ENCODE results near the gene IFT20. TPM values are rescaled to one million over a fixed set of nuclear protein-coding genes. Genes with fewer than 3 reads are reported as not detected.
A peak's percentile ranks its signal among the peaks of the same experiment; 100 is the strongest.
"Not testable (repeated sequence)": the region's sequence is repeated elsewhere in the genome, so short reads cannot be mapped to it uniquely, and the experiment has no call there.

The IFT20 gene
- total and polyA plus RNA-seq, 5 experiments from 2014 or later = 32.0 to 56.6 (median 44.1) TPM

- DNase-seq (no peak), ATAC-seq (no peak)
- H3K27ac Mint-ChIP-seq = peak overlapping the region in 2 of 10 donors; percentile 41 to 80
- no peaks in the 10 kb centered on the region for H3K27me3 Mint-ChIP-seq
- peaks cover 5 to 29% (median 12%) of the 10 kb centered on the region in 4 donors for H3K4me1 Mint-ChIP-seq
- POLR2A ChIA-PET = no interaction called here
- no peaks in the 10 kb centered on the region for H3K9me3 Mint-ChIP-seq
- H3K4me3 Mint-ChIP-seq = no peak overlapping the region
- H3K36me3 Mint-ChIP-seq = peaks cover 0 to 51% (median 3%) of the 10 kb centered on the region in 3 donors
Measured at GRCh38 chr17:28342313-28342712, 7.0 kb upstream of the IFT20 start.

- Mint-ChIP-seq H3K27me3 (no peaks in the 10 kb centered on the region), H3K9me3 (no peaks in the 10 kb centered on the region), H3K4me1 (peaks cover 11 to 37% (median 19%) of the 10 kb centered on the region in 4 donors), H3K4me3 (no peak overlapping the region), H3K27ac (peak overlapping the region in 1 of 10 donors; percentile 35), H3K36me3 (peaks cover 0 to 44% (median 3%) of the 10 kb centered on the region in 3 donors)
- no peak for DNase-seq
- ATAC-seq = no peak
- POLR2A ChIA-PET = no interaction called here
Measured at GRCh38 chr17:28341516-28341915, 6.2 kb upstream of the IFT20 start.

- peaks cover 16 to 45% (median 30%) of the 10 kb centered on the region in 4 donors for H3K4me1 Mint-ChIP-seq
- no peaks in the 10 kb centered on the region for H3K27me3 Mint-ChIP-seq
- H3K36me3 Mint-ChIP-seq = peaks cover 0 to 36% (median 3%) of the 10 kb centered on the region in 3 donors
- DNase-seq = no peak
- no peak for ATAC-seq
- no peak overlapping the region for H3K4me3 Mint-ChIP-seq
- POLR2A ChIA-PET = interaction anchor here (0.7 kb wide), 1 partner anchor 18 kb away, joined by 4 read pairs; no protein-coding TSS in a partner anchor
- no peaks in the 10 kb centered on the region for H3K9me3 Mint-ChIP-seq
- H3K27ac Mint-ChIP-seq = peak overlapping the region in 1 of 10 donors; percentile 8
Measured at GRCh38 chr17:28340374-28340773, 5.1 kb upstream of the IFT20 start.

- Mint-ChIP-seq H3K4me1 (peaks cover 20 to 53% (median 40%) of the 10 kb centered on the region in 4 donors), H3K4me3 (no peak overlapping the region), H3K27me3 (no peaks in the 10 kb centered on the region), H3K9me3 (no peaks in the 10 kb centered on the region), H3K27ac (peak overlapping the region in 1 of 10 donors; percentile 27), H3K36me3 (peaks cover 0 to 30% (median 3%) of the 10 kb centered on the region in 3 donors)
- no peak for DNase-seq
- POLR2A ChIA-PET = interaction anchor here (0.6 kb wide), 2 partner anchors 45 to 837 kb away, joined by 4 read pairs; no protein-coding TSS in a partner anchor
- no peak for ATAC-seq
Measured at GRCh38 chr17:28339431-28339830, 4.2 kb upstream of the IFT20 start.

- not testable (repeated sequence) for H3K27me3 Mint-ChIP-seq, ATAC-seq, H3K9me3 Mint-ChIP-seq, DNase-seq
- peak overlapping the region in 2 of 10 donors; percentile 29 to 30 for H3K4me3 Mint-ChIP-seq
- POLR2A ChIA-PET = interaction anchor here (0.6 to 1.5 kb wide), 3 partner anchors 18 to 837 kb away, joined by 4 to 5 read pairs (median 4); partner anchors contain the start of gene POLDIP2
- H3K4me1 Mint-ChIP-seq = peaks cover 27 to 54% (median 45%) of the 10 kb centered on the region in 4 donors
- peak overlapping the region in 1 of 10 donors; percentile 25 for H3K27ac Mint-ChIP-seq
- H3K36me3 Mint-ChIP-seq = peaks cover 0 to 27% (median 3%) of the 10 kb centered on the region in 3 donors
Measured at GRCh38 chr17:28338769-28339212, 3.5 kb upstream of the IFT20 start.

GRCh38 chr17:28338056-28338768 is 2.9 kb upstream of the IFT20 start:
- DNase-seq (no peak), ATAC-seq (no peak)
- H3K27me3 Mint-ChIP-seq = no peaks in the 10 kb centered on the region
- H3K4me3 Mint-ChIP-seq = peak overlapping the region in 4 of 10 donors; percentile 29 to 99 (median 63)
- H3K36me3 Mint-ChIP-seq = peaks cover 0 to 27% (median 3%) of the 10 kb centered on the region in 3 donors
- no peaks in the 10 kb centered on the region for H3K9me3 Mint-ChIP-seq
- peaks cover 26 to 55% (median 50%) of the 10 kb centered on the region in 4 donors for H3K4me1 Mint-ChIP-seq
- peak overlapping the region in 1 of 10 donors; percentile 25 for H3K27ac Mint-ChIP-seq
- POLR2A ChIA-PET = interaction anchor here (0.6 to 1.5 kb wide), 3 partner anchors 13 to 268 kb away, joined by 3 to 5 read pairs (median 3); partner anchors contain the start of gene POLDIP2

DNA sequence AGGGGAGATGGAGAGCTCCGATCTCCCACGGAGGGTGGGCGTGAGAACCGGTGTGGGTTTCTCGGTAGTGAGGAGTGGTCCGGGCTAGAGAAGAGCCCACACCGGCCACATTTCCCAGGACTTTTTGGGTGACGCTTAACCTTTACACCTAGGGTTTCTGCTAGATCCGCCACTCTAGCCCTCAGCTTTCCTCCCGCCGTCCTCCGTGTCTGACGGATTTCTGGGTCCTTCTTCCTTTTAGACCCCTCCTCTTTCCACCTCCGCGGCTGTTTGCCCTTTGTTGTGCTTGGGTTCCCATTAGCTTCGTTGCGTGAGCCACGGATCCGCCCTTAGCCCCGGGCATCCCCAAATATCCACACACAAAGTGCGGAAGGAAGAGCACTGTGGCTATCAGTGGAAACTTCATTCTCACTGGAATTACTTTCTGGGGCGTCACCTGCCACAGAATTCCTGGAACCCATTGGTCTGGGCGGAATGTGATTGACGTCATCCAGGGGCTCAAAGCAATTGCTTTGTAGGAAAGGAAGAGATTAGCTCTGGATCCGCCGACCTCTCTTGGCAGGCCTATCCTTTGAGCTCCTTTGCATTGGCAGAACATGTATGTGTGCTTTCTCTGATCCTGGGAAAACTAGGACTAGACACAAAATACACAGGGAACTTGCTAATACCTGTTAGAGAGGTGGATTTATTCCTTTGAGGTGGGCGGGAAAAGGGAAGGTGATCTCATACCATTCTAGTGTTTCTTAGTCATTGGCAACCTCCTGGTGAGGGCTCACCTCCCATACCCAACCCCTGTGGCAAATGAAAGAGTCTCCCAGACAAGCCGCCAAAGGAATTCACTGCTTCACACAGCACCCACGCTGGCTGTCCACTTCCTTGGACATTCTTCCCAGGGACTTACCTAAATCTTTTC is 943 bp upstream of the IFT20 start:
- peak overlapping the region; percentile 19 to 99 (median 97) for H3K27ac Mint-ChIP-seq
- POLR2A ChIA-PET = interaction anchor here (0.6 to 3.8 kb wide), 22 partner anchors 9 to 616 kb away, joined by 3 to 99 read pairs (median 4); partner anchors contain the start of genes BLTP2, LYRM9, NEK8 and PHF12
- DNase-seq (peak in 1 of 10 donors; percentile 19), ATAC-seq (no peak)
- peak overlapping the region; percentile 93 to 99 (median 98) for H3K4me3 Mint-ChIP-seq
- peaks cover 0 to 20% (median 2%) of the 10 kb centered on the region in 3 donors for H3K36me3 Mint-ChIP-seq
- H3K4me1 Mint-ChIP-seq = peaks cover 29 to 64% (median 56%) of the 10 kb centered on the region in 4 donors
- H3K27me3 Mint-ChIP-seq = no peaks in the 10 kb centered on the region
- H3K9me3 Mint-ChIP-seq = no peaks in the 10 kb centered on the region

GRCh38 chr17:28334666-28335200 is 539 bp downstream of the IFT20 start:
- H3K4me3 Mint-ChIP-seq = peak overlapping the region; percentile 93 to 99 (median 98)
- peaks cover 0 to 20% (median 2%) of the 10 kb centered on the region in 3 donors for H3K36me3 Mint-ChIP-seq
- H3K27me3 Mint-ChIP-seq = no peaks in the 10 kb centered on the region
- DNase-seq = no peak
- ATAC-seq = no peak
- peak overlapping the region; percentile 83 to 99 (median 96) for H3K27ac Mint-ChIP-seq
- POLR2A ChIA-PET = interaction anchor here (0.6 to 3.8 kb wide), 16 partner anchors 9 to 617 kb away, joined by 3 to 99 read pairs (median 6); partner anchors contain the start of genes BLTP2, LYRM9, NEK8 and PHF12
- no peaks in the 10 kb centered on the region for H3K9me3 Mint-ChIP-seq
- peaks cover 29 to 64% (median 53%) of the 10 kb centered on the region in 4 donors for H3K4me1 Mint-ChIP-seq

- Mint-ChIP-seq H3K27ac (peak overlapping the region; percentile 45 to 99 (median 96)), H3K9me3 (no peaks in the 10 kb centered on the region), H3K36me3 (peaks cover 0 to 26% (median 2%) of the 10 kb centered on the region in 3 donors), H3K4me1 (peaks cover 29 to 64% (median 52%) of the 10 kb centered on the region in 4 donors), H3K27me3 (no peaks in the 10 kb centered on the region), H3K4me3 (peak overlapping the region; percentile 93 to 99 (median 98))
- no peak for ATAC-seq
- POLR2A ChIA-PET = interaction anchor here (1.9 to 3.8 kb wide), 3 partner anchors 15 to 50 kb away, joined by 12 to 99 read pairs (median 26); partner anchors contain the start of genes POLDIP2 and TMEM97
- DNase-seq = no peak
Measured at GRCh38 chr17:28334171-28334570, 1.1 kb downstream of the IFT20 start.

DNA sequence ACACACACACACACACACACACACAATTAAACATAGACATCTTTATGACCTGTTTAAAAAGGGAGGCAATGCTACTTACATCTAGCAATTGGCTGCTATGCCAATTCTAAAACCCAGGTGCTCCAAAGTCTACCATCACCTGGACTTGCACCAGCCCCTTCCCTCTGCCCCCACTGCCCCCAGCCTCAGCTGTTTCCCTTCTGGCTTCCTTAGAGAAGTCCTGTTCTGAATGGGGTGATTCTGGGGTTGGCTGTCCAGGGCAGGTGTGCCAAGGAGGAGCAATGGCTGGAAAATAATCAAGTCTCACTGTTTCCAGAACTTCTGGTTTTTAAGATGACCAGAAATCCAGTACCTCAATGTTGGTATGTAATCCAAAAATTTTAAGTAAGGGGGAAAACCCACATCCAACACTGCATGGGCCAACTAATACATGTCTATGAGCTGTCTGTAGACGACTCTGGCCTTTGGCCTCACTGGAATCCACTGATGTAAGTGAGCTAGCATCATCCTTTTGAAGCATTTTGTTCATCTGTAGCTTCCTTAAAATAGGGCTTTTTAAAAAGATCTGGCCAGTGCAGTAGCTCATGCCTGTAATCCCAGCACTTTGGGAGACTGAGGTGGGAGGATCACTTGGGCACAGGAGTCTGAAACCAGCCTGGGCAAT is 2.1 kb downstream of the IFT20 start:
- Mint-ChIP-seq H3K27me3 (no peaks in the 10 kb centered on the region), H3K4me1 (peaks cover 29 to 59% (median 50%) of the 10 kb centered on the region in 4 donors), H3K9me3 (no peaks in the 10 kb centered on the region), H3K4me3 (peak overlapping the region in 7 of 10 donors; percentile 9 to 99 (median 95)), H3K36me3 (peaks cover 0 to 36% (median 5%) of the 10 kb centered on the region in 3 donors), H3K27ac (peak overlapping the region in 8 of 10 donors; percentile 13 to 99 (median 75))
- no peak for ATAC-seq
- POLR2A ChIA-PET = interaction anchor here (3.8 kb wide), 1 partner anchor 14 kb away, joined by 26 read pairs; the partner anchor contains the start of gene TMEM97
- no peak for DNase-seq

DNA sequence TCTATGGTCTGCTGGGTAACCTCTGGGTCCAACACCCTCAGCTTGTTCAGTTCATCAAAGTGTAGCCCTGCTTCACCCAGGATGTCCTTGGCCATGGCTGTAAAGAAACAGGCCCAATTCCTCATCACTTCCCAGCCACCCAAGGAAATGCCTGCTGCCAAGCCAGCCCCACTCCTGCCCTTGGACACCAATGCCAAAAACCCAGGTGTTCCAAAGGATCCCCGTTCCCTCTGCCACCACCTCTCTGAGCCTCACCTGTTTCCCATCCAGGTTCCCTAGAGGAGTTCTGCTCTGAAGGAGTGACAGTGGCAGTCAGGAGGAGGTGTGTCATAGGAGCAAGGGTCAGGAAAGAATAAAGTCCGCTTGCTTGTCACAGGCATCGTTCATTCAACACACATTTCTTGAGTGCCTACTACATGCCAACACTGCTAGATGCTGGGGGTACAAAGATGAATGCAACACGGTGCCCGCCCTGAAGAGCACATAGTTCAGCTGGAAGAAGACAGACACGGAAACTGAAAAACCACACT is 3.3 kb downstream of the IFT20 start:
- H3K36me3 Mint-ChIP-seq = peaks cover 0 to 46% (median 5%) of the 10 kb centered on the region in 3 donors
- no peaks in the 10 kb centered on the region for H3K9me3 Mint-ChIP-seq
- DNase-seq (no peak), ATAC-seq (no peak)
- H3K4me1 Mint-ChIP-seq = peaks cover 20 to 47% (median 40%) of the 10 kb centered on the region in 4 donors
- H3K4me3 Mint-ChIP-seq = peak overlapping the region in 2 of 10 donors; percentile 3 to 55
- no peaks in the 10 kb centered on the region for H3K27me3 Mint-ChIP-seq
- peak overlapping the region in 3 of 10 donors; percentile 39 to 83 (median 47) for H3K27ac Mint-ChIP-seq
- POLR2A ChIA-PET = no interaction called here
